Measurements from ENCODE around the gene TSN.

- TF ChIP-seq CTCF (IDR thresholded peaks at IDR 0.05) = no peak
- no peak for TF ChIP-seq POLR2AphosphoS5 (IDR thresholded peaks at IDR 0.05)
These were observed 22.2 kb downstream of the TSN start for GRCh38 chr2:121777699-121778058.

All from prostate gland (tissue), 2 donors.